HG03175 (cell line): ENCODE results near the gene MAPKBP1.
"Not testable (repeated sequence)": the region's sequence is repeated elsewhere in the genome, so short reads cannot be mapped to it uniquely, and the experiment has no call there.

Source experiments
- ATAC-seq: cut with Tn5 transposase; IDR thresholded peaks from one replicate; pipeline ENCODE4 v1.9.1; 2021; ENCODE audit warnings: mild to moderate bottlenecking, moderate library complexity; ENCODE audit not compliant: unreplicated experiment

Gene MAPKBP1

GRCh38 chr15:41825572-41826535, 51.6 kb downstream of the MAPKBP1 start:
- ATAC-seq: no peak

GRCh38 chr15:41827290-41827879, 53.1 kb downstream of the MAPKBP1 start:
- ATAC-seq: peak; percentile 9

- ATAC-seq: peak; percentile 73
Observed at GRCh38 chr15:41827880-41828806, 53.9 kb downstream of the MAPKBP1 start, which contains the start of gene JMJD7. Gene JMJD7, plus strand, starts transcription at chr15:41828092. Its CDS starts 33 bp downstream, at chr15:41828125.

GRCh38 chr15:41828807-41829141, 54.5 kb downstream of the MAPKBP1 start:
- no peak for ATAC-seq

GRCh38 chr15:41829959-41830646, 55.8 kb downstream of the MAPKBP1 start:
- ATAC-seq: no peak

GRCh38 chr15:41831291-41831690, 57.0 kb downstream of the MAPKBP1 start:
- ATAC-seq: not testable (repeated sequence)

- no peak for ATAC-seq
Observed at GRCh38 chr15:41832208-41832607, 57.9 kb downstream of the MAPKBP1 start.

GRCh38 chr15:41832875-41833274, 58.6 kb downstream of the MAPKBP1 start:
- no peak for ATAC-seq

GRCh38 chr15:41834096-41834495, 59.8 kb downstream of the MAPKBP1 start:
- no peak for ATAC-seq

GRCh38 chr15:41836073-41836472, 61.8 kb downstream of the MAPKBP1 start:
- no peak for ATAC-seq

- ATAC-seq: no peak
Observed at GRCh38 chr15:41836713-41837454, 62.6 kb downstream of the MAPKBP1 start.

- ATAC-seq: no peak
Observed at GRCh38 chr15:41838400-41838897, 64.2 kb downstream of the MAPKBP1 start, which contains the start of gene PLA2G4B. Gene PLA2G4B, plus strand, starts transcription at chr15:41838847. Its CDS starts 67 bp downstream, at chr15:41838914.

- ATAC-seq: no peak
Observed at GRCh38 chr15:41839781-41840491, 65.7 kb downstream of the MAPKBP1 start.

GRCh38 chr15:41840673-41841072, 66.4 kb downstream of the MAPKBP1 start:
- no peak for ATAC-seq

GRCh38 chr15:41841131-41841530, 66.8 kb downstream of the MAPKBP1 start:
- ATAC-seq: no peak

GRCh38 chr15:41842229-41842628, 67.9 kb downstream of the MAPKBP1 start:
- ATAC-seq: no peak

GRCh38 chr15:41843571-41843970, 69.3 kb downstream of the MAPKBP1 start:
- no peak for ATAC-seq

GRCh38 chr15:41844814-41845213, 70.5 kb downstream of the MAPKBP1 start:
- no peak for ATAC-seq

- no peak for ATAC-seq
Observed at GRCh38 chr15:41847206-41847605, 72.9 kb downstream of the MAPKBP1 start.
